ENCODE data around the gene LHFPL2. TPM values are rescaled to one million over a fixed set of nuclear protein-coding genes. Genes with fewer than 3 reads are reported as not detected.

LHFPL2 gene
- total and polyA plus RNA-seq, 2 donors (not counting 1 experiment from before 2014, with no cell fraction given) = 3.8 to 35.5 TPM

GRCh38 chr5:78515670-78516069 is 132.9 kb downstream of the LHFPL2 start:
- Mint-ChIP-seq H3K27me3 (no peaks in the 10 kb centered on the region), H3K4me3 (no peak overlapping the region), H3K27ac (no peak overlapping the region), H3K9me3 (ENCODE audit: insufficient read depth) (no peaks in the 10 kb centered on the region), H3K4me1 (peaks cover 14% of the 10 kb centered on the region)
- Histone ChIP-seq H3K4me3 (ENCODE audit: control extremely low read depth in 1 of 5, extremely low read depth in 1 of 5, insufficient read depth in 1 of 5, low read depth in 2 of 5, low read length in 4 of 5) (no peak overlapping the region), H3K4me1 (ENCODE audit: control insufficient read depth in 2 of 2, insufficient read depth in 2 of 2, low read length in 2 of 2) (peaks cover 10 to 11% of the 10 kb centered on the region in 2 donors), H4K20me1 (ENCODE audit: control insufficient read depth, insufficient read depth, low read length, poor library complexity, severe bottlenecking) (no peaks in the 10 kb centered on the region), H2AFZ (ENCODE audit: insufficient read depth, low read depth, low read length, poor library complexity, severe bottlenecking) (no peak overlapping the region), H3K36me3 (replicated peaks in 1 of 2; ENCODE audit: control extremely low read depth in 1 of 2, control insufficient read depth in 1 of 2, extremely low read depth in 1 of 2, insufficient read depth in 2 of 2, low read length in 1 of 2) (no peaks in the 10 kb centered on the region), H3K9ac (ENCODE audit: low read length) (no peak overlapping the region), H3K9me3 (ENCODE audit: control extremely low read depth in 1 of 3, control insufficient read depth in 2 of 3, insufficient read depth in 1 of 3, low read length in 2 of 3) (peaks cover 0 to 5% (median 0%) of the 10 kb centered on the region in 3 donors), H3K79me2 (ENCODE audit: control insufficient read depth, insufficient read depth, low read length) (no peaks in the 10 kb centered on the region), H3K4me2 (replicated peaks; ENCODE audit: low read depth, low read length, poor library complexity, severe bottlenecking) (no peak overlapping the region), H3K27ac (ENCODE audit: low read length in 2 of 2) (no peak overlapping the region), H3K27me3 (replicated peaks in 1 of 4; ENCODE audit: control extremely low read depth in 1 of 4, control insufficient read depth in 3 of 4, insufficient read depth in 4 of 4, low read length in 3 of 4) (peaks cover 0 to 3% (median 0%) of the 10 kb centered on the region in 4 experiments)
- no peak for ATAC-seq (ENCODE audit: low read depth)
- intact Hi-C loops (cut with micrococcal nuclease) = no loop called here
- DNase-seq = no peak
- CTCF ChIA-PET = no interaction called here
- POLR2A ChIA-PET = no interaction called here
- WGBS (ENCODE audit: insufficient coverage) = no CpG with 5 or more reads among the region's 3 CpGs
- TF ChIP-seq, protein P1, sequence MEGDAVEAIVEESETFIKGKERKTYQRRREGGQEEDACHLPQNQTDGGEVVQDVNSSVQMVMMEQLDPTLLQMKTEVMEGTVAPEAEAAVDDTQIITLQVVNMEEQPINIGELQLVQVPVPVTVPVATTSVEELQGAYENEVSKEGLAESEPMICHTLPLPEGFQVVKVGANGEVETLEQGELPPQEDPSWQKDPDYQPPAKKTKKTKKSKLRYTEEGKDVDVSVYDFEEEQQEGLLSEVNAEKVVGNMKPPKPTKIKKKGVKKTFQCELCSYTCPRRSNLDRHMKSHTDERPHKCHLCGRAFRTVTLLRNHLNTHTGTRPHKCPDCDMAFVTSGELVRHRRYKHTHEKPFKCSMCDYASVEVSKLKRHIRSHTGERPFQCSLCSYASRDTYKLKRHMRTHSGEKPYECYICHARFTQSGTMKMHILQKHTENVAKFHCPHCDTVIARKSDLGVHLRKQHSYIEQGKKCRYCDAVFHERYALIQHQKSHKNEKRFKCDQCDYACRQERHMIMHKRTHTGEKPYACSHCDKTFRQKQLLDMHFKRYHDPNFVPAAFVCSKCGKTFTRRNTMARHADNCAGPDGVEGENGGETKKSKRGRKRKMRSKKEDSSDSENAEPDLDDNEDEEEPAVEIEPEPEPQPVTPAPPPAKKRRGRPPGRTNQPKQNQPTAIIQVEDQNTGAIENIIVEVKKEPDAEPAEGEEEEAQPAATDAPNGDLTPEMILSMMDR (IDR thresholded peaks at IDR 0.05) = no peak
- TF ChIP-seq EZH2 (IDR thresholded peaks at IDR 0.05; ENCODE audit: borderline replicate concordance, insufficient read depth, low read depth, low read length, poor library complexity, severe bottlenecking) = no peak

- no peak for DNase-seq
- H3K27me3 ChIP-seq (replicated peaks in 1 of 4; ENCODE audit: control extremely low read depth in 1 of 4, control insufficient read depth in 3 of 4, insufficient read depth in 4 of 4, low read length in 3 of 4) = peaks cover 0 to 4% (median 2%) of the 10 kb centered on the region in 4 experiments
- 92% methylated on average over 8 of the region's 8 CpGs for WGBS (ENCODE audit: insufficient coverage)
- H3K27ac ChIP-seq (ENCODE audit: low read length in 2 of 2) = no peak overlapping the region
- no peaks in the 10 kb centered on the region for H4K20me1 ChIP-seq (ENCODE audit: control insufficient read depth, insufficient read depth, low read length, poor library complexity, severe bottlenecking)
- no peaks in the 10 kb centered on the region for H3K36me3 ChIP-seq (replicated peaks in 1 of 2; ENCODE audit: control extremely low read depth in 1 of 2, control insufficient read depth in 1 of 2, extremely low read depth in 1 of 2, insufficient read depth in 2 of 2, low read length in 1 of 2)
- CTCF ChIA-PET = no interaction called here
- Mint-ChIP-seq H3K4me3 (no peak overlapping the region), H3K27me3 (no peaks in the 10 kb centered on the region), H3K9me3 (ENCODE audit: insufficient read depth) (no peaks in the 10 kb centered on the region), H3K27ac (no peak overlapping the region), H3K4me1 (peaks cover 21% of the 10 kb centered on the region)
- H2AFZ ChIP-seq (ENCODE audit: insufficient read depth, low read depth, low read length, poor library complexity, severe bottlenecking) = no peak overlapping the region
- TF ChIP-seq EZH2 (IDR thresholded peaks at IDR 0.05; ENCODE audit: borderline replicate concordance, insufficient read depth, low read depth, low read length, poor library complexity, severe bottlenecking) = no peak
- TF ChIP-seq, protein P1 (IDR thresholded peaks at IDR 0.05) = no peak
- POLR2A ChIA-PET = interaction anchor here (0.7 kb wide), 1 partner anchor 62 kb away, joined by 4 read pairs; no protein-coding TSS in a partner anchor
- no peaks in the 10 kb centered on the region for H3K79me2 ChIP-seq (ENCODE audit: control insufficient read depth, insufficient read depth, low read length)
- H3K4me3 ChIP-seq (ENCODE audit: control extremely low read depth in 1 of 5, extremely low read depth in 1 of 5, insufficient read depth in 1 of 5, low read depth in 2 of 5, low read length in 4 of 5) = no peak overlapping the region
- intact Hi-C loops (cut with micrococcal nuclease) = no loop called here
- no peak overlapping the region for H3K9ac ChIP-seq (ENCODE audit: low read length)
- no peak overlapping the region for H3K4me2 ChIP-seq (replicated peaks; ENCODE audit: low read depth, low read length, poor library complexity, severe bottlenecking)
- no peak for ATAC-seq (ENCODE audit: low read depth)
- peaks cover 16% of the 10 kb centered on the region in 2 donors for H3K4me1 ChIP-seq (ENCODE audit: control insufficient read depth in 2 of 2, insufficient read depth in 2 of 2, low read length in 2 of 2)
- peaks cover 0 to 6% (median 0%) of the 10 kb centered on the region in 3 donors for H3K9me3 ChIP-seq (ENCODE audit: control extremely low read depth in 1 of 3, control insufficient read depth in 2 of 3, insufficient read depth in 1 of 3, low read length in 2 of 3)
Measured at GRCh38 chr5:78514427-78515330, 133.9 kb downstream of the LHFPL2 start.
